HG02763 (cell line): ENCODE results near the gene CFAP43.

ENCODE experiments used
- ATAC-seq: cut with Tn5 transposase; IDR thresholded peaks from one replicate; pipeline ENCODE4 v1.9.1; 2021; ENCODE audit warnings: mild to moderate bottlenecking, moderate library complexity; ENCODE audit not compliant: unreplicated experiment

Gene CFAP43

GRCh38 chr10:104100795-104101194 is 131.4 kb downstream of the CFAP43 start:
- no peak for ATAC-seq

GRCh38 chr10:104099941-104100340 is 132.2 kb downstream of the CFAP43 start:
- ATAC-seq, result no peak

DNA sequence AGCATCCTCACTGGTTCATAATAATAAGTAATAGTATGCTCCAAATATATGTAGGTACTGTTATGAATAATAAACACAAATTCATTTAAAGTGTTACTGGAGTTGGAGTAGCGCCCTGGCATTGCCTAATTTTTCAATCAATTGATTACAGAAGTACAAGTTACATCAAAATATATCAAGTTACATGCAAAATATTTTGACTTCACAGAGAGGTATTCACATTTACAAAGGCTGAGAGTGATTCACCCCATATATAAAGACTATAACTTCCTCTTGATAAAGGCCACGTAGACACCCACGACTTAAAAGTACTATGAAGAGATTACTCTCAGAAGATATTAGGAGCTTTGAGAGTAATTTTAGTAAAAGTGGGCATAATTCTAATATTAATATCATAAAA is 132.9 kb downstream of the CFAP43 start:
- no peak for ATAC-seq

GRCh38 chr10:104098358-104098925 is 133.7 kb downstream of the CFAP43 start:
- ATAC-seq, result no peak

GRCh38 chr10:104096692-104097091 is 135.5 kb downstream of the CFAP43 start:
- no peak for ATAC-seq

- ATAC-seq, result no peak
Measured at GRCh38 chr10:104092749-104093148, 139.4 kb downstream of the CFAP43 start.

DNA sequence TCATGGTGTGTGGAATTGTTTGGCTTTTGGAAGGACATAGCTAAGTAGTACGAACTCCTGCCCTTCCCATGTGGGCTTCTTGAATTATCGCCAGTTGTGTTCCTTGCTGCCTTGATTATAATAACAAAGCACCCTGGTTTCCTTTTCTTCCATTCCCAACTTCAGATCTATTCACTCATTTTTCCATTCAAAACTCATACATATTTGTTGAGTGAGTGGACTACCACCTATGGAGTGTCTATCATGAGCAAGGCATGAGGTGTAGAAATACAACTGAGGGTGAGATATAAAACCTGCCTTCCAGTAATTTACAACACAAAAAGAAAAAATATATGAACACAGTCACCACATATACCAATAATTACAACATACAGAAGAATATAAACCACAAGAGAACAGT is 141.6 kb downstream of the CFAP43 start:
- no peak for ATAC-seq

DNA sequence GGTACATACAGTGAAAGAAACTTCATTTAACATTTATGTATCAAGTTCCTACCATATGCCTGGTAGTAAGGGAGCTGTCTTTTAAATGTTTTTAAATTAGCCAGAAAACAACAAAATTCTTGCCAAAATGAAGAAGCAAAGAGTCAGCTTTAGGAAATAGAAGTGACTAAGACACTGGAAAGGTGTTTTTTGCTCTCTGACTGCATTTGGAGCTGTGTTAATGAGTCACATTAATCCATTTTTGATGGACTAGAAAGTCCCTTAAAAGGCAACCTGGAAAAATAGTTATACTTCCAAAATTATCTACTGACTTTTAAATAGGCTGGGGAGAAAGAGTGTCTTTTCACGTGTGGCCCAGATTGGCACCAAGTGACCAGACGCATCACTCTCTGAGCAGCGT is 142.5 kb downstream of the CFAP43 start:
- no peak for ATAC-seq

- ATAC-seq, result no peak
Measured at GRCh38 chr10:104088239-104088638, 143.9 kb downstream of the CFAP43 start.

GRCh38 chr10:104085801-104086400 is 146.3 kb downstream of the CFAP43 start, which contains the start of gene COL17A1:
COL17A1 (minus strand) TSS chr10:104085880; CDS start chr10:104080673, 5,207 bp downstream.
- no peak for ATAC-seq

- no peak for ATAC-seq
Measured at GRCh38 chr10:104084482-104085142, 147.6 kb downstream of the CFAP43 start.

DNA sequence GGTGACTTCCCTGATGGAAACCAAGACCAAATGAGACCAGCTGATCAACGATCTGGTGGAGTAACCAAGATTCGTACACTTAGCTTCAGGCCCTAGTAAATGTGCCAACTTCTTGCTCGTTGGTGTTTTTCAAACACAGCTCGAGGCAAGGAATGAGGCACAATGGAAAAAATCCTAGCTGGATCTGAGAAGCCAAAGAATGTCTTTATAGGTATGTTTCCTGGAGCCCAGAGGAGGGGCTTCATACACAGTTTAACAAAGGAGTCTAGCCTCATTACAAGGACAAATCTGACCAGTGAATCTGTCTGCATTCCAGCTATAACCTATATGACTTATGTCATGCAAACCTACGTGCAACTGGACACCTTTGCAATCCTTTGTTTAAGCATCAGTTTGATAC is 150.2 kb downstream of the CFAP43 start:
- ATAC-seq, result no peak

GRCh38 chr10:104080762-104081161 is 151.4 kb downstream of the CFAP43 start:
- no peak for ATAC-seq
